EL (cell line): Measurements from ENCODE around the gene HNRNPA1L2.
"Not testable (repeated sequence)": the region's sequence is repeated elsewhere in the genome, so short reads cannot be mapped to it uniquely, and the experiment has no call there.

Source experiments
- DNase-seq: peaks from one replicate; pipeline ENCODE4 v3.0.0-alpha.2; 2016

The HNRNPA1L2 gene

DNA sequence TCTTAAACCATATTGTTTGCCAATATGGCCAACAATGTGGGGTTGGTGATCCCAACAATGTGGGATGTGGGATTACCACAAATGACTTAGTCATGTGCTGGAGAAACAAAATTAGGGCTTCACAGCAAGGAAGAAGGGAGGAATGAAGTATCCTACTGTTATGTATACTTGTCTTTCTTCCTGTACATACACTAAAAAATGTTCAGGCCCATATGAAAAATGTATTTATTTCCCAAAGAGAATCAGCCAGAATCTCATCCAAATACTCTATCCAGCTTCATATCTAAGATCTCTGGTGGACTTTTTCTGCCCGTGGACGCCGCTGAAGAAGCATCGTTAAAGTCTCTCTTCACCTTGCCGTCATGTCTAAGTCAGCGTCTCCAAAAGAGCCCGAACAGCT lies at the start of gene HNRNPA1L2:
Gene HNRNPA1L2, plus strand, starts transcription at position 301 of the 400 bp plus-strand sequence. Its CDS starts 62 bp downstream, at position 363.
- no peak for DNase-seq

DNA sequence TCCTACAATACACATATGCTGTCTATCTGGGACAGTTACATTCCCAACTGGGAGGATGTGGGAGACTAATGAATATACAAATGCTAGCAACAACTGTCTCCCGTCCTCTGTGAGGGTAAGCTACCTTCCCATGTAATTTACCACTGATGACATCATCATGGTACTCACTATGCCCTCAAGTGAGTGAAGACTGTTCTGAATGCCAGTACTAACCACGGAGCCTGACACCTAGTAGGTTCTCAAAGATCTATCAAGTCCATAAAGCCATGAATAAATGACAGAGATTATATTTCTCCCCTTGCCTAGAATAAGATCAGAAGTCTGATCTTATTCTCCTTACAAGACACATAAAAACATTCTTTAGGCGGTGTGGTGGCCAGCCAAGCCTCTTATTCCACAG lies 49.1 kb upstream of the HNRNPA1L2 start:
- DNase-seq: not testable (repeated sequence)

DNA sequence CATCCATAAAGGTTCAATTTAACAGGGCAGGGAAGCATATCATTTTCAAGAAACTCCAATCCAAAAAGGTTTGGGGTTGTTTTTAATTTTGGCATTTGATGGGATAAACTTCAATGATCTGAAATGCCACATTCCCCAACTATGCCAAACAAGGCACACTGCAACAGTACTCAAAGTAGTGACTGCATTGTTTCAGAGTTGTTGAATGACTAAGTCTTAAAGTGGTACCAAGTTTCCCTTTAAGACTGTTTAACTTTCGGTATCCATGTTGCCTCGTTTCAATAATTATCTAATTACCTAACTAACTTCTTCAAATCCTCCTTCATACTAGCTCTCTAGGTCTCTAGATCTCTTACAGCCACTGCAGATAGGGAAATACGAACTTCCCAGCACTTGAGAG lies 48.4 kb upstream of the HNRNPA1L2 start:
- not testable (repeated sequence) for DNase-seq

DNA sequence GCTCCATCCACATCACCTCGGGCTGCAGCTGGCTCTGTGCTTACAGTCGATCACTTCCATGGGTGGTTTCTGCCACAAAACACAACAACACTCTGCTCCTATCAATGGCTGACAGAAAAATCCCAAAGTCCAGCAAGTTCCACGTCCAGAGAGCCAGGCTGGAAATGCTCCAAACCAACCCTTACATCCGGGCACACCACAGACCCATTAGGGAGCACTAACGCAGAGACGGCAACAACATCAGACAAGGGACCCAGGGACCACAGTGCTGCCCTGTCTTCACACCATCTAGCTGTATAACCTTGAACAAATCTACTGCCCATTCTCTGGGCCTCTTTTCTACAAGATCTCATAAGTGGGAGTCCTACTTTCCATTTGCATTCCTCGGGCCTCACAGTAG lies 47.9 kb upstream of the HNRNPA1L2 start:
- DNase-seq: not testable (repeated sequence)

DNA sequence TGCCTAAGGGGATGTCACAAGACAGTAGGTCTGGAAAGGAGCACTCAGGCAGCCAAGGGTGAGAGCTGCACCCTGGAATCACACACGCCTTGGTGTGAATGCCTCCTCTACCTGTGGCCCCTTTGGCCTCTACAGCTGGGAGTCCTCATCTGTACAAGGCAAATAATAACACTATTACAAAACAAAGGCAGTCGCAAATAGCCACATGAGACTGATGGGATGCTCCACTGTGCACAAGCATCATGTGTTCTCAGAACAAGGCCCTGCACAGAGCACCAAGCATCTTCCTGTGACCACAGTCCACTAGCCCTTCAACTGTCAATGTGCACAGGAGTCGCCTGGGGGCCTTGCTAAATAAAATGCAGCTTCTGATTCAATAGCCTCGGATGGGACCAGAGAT lies 44.6 kb upstream of the HNRNPA1L2 start:
- no peak for DNase-seq

DNA sequence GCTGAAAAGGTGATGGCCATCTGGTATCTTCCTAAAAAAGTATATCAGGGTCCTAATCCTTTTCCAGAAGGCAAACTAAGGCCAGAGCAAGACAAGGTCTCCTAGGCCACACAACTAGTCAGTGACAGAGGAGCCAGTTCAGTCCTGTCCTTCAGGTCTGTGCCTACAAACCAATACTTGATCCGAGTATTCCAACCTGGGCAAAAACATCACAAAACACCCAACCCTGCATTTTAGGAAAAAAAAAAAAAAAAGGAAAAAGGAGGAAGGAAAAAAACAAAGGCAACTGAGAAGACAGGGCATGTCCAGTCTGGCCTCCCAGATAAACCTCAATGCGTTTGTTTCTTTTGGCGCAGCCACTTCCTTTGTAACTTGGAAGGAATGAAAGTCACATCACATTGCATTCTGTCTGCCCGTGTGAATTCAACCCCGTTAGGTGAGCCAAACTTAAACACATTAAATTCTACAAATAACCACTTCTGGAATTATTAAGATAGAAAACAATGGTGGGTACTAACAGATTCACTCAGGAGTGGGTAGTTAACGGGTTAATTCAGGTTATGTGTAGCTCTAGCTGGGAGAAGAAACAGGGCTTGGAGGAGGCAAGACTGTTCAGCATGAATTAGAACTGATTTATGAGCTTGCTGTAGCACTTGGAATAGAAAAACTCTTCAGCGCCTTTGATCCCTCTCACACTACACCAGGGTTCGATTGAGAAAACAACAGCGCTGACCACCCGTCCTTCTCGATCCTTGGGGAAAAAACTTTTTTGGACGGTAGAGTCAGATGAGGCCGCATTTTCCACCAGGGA lies 43.0 kb upstream of the HNRNPA1L2 start:
- DNase-seq: peak; percentile 58

DNA sequence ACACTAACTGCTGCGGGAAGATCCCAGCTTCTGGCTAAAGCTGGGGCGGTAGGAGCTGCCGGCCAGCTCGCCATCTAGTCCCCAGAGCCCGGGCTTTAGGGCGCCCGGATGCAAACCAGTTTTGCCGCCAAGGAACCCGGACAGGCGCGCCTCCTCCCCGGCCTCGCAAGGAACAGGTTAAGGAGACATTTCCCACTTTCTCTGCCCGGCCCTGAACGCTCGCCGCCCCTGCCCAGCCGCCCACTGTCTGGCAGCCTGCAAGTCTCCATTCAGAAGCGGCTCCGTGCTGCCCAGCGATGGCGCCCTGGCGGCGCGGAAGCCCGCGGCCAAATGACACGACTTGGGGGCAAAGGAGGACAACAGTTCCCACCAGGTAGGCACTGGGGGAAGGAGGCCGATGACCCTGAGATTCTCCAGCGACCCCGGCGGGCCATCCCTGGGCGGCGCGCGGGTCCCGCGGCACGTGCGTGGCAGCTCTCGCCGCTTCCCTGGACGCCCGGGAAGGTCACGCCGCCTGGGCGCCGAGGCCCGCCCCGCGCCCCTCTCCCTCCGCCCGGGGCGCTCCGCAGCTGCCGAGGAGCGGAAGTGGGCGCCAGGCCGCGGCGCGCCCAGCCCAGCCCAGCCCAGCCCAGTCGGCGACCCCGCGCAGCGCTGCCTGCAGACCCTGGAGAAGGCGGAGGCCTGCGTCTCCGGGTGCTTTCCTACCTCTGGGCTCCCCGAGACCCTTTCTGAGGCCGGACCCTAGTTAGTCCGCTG lies 42.2 kb upstream of the HNRNPA1L2 start:
- peak; percentile 50 for DNase-seq

DNA sequence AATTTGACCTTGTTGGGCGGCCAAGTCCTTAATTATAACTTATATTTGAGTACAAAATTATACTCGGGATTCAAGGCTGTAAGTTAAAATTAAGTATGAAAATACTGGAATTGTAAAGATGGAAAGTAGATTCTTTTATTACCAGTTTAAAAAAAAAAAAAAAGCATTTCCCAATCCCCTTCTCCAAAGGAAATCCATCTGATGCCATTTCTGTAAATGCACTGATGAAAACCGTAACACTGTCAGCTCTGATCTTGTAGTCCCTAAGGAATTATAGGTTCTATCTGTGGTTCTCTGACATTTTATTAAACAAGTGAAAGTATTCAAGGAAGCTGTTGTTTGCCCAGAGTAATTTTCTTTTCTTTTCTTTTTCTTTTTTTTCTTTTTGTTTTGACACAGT lies 41.6 kb upstream of the HNRNPA1L2 start:
- no peak for DNase-seq

DNA sequence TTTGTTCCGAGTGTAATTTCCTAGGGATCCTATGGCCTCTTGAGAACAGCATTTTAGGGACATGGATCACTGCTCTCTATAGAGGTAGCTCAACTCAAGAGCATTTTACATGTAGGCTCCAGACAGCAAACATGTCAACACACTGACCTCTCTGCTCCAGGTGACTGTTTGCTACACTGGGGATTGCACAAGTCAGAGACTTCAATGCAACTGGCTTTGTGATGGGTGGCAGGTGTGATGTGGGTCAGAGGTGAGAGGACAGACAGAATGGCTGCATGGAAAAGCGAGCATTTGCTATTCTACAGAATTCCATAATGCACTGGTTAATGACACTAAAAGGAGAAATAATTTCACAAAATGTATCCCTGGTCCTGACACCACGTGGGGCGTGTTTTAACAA lies 38.9 kb upstream of the HNRNPA1L2 start:
- DNase-seq: not testable (repeated sequence)

DNA sequence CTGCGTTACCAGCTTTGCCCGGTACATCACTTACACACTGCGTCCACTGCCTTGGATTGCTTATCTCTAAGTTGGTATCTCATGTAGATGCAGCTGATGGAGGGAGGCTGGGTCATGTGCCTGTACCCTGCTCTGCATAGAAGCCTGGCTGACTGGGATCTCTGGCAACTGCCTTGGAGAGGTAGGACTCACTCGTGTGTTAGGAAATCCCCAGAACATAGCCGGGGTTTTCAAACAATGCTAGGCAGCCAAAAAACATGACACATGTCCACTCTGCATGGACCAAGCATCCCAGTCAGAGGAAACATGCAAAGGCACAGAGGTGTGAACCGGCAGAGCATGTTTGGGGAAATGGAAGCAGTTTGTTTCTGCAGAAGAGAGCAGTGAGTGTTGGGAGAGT lies 36.1 kb upstream of the HNRNPA1L2 start:
- DNase-seq: not testable (repeated sequence)

DNA sequence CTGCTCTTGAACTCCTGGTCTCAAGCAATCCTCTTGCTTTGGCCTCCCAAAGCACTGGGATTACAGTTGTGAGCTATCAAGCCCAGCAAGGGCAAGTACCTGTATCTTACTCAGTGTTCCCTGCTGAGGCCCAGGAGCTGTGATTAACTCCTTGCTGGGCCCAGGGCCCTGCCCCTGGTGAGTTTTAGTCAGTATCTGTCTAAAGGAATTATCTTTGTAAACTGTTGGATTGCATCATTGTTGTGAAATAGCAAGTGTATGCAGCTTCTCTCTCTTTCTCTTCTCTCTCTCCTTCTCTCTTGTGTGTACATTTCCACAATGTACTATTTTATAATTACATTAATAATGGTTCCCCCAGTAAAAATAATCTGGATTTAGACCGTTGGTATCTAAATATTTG lies 35.4 kb upstream of the HNRNPA1L2 start:
- DNase-seq: not testable (repeated sequence)

DNA sequence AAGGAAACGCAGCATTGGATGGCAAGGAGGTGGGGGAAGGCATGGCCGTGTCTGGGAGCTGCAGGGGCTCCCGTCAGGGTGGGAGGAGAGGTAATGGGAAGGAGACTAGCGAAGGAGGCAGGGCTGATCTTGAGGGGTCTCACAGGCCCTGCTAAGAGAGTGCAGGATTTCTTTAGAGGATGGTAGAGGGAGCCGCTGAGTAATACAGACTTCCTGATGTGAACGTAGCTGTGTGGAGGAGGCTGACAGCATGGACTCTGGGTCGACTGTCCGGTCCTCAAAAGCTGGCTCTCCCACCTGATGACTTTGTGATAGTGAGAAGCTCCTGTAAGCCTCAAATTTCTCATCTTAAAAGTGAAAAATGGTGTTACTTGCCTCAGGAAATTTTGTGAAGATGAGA lies 34.0 kb upstream of the HNRNPA1L2 start:
- DNase-seq: not testable (repeated sequence)

DNA sequence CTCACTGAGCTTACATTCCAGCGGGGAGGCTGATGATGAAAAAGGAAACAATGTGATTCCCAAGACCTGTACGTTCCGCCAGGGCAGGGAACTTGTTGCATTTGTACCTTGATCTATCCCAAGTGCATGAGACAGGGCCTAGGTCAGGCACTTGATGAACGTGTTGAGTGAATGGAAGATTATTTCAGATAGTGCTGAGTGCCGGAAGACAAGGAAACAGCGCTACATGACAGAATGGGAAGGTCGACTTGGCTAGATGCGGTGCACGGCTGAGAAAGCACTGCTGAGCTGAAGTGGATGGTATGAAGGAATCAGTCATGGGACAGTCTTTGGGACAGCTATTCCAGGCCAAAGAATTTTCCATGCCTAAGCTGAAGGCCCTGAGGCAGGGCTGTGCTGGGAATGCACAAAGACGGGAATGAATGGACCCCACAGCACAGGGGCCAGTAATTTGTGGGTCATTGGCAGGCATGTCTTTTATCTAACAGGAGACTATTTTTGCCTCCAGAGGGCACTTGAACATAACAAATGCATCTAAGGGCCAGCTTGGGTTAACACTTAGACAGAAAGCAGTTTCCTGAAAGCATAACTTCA lies 33.1 kb upstream of the HNRNPA1L2 start:
- DNase-seq: peak; percentile 26

DNA sequence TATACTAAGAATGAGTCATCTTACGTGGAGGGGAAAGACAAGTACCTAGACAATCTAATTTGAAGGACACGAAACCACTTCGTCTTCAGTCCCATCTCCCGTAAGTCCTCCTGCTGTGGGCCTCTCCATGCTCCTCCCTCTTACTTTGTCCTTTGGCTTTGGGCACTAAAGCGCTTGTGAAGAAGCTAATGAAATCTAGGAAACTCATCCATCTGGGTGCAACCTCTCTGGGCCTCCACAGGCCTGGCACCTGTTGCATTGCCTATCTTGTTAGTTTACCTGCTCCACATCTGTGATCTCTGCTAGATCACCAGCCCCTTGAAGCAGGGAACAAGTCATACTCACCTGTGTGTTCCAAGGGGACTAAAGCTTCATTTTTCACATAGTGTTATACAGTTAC lies 32.1 kb upstream of the HNRNPA1L2 start:
- DNase-seq: not testable (repeated sequence)

DNA sequence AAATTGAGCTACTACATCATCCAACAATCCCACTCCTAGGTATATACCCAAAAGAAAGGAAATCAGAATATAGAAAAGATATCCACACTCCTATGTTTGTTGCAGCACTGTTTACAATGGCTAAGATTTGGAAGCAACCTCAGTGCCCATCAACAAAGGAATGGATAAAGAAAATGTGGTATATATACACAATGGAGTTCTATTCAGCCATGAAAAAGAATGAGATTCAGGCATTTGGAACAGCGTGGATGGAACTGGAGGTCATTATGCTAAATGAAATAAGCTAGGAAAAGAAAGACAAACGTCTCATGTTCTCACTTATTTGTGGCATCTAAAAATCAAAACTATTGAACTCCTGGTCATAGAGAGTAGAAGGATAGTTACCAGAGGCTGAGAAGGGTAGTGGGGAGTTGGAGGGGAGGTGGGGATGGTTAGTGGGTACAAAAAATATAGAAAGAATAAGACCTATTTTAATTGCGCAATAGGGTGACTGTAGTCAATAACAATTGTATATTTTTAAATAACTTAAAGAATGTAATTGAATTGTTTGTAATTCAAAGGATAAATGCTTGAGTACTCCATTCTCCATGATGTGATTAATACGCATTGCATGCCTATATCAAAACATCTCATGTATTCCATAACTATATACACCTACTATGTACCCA lies 27.0 kb upstream of the HNRNPA1L2 start:
- DNase-seq: no peak

DNA sequence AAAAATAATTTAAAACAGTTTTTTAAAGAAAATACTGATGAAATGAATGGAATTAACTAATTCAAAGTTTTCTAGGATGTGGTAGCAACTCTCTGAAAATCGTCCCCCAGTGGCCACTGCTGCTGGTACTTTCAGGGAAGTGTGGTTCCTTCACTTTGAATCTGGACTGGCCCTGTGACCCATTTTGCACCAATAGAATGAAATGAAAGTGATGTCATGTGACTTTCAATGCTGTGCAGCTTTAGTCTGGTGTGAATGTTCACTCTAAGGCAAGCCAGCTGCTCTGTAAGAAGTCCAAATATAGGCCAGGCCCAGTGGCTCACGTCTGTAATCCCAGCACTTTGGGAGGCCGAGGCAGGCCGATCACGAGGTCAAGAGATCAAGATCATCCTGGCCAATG lies 26.4 kb upstream of the HNRNPA1L2 start:
- DNase-seq: no peak

DNA sequence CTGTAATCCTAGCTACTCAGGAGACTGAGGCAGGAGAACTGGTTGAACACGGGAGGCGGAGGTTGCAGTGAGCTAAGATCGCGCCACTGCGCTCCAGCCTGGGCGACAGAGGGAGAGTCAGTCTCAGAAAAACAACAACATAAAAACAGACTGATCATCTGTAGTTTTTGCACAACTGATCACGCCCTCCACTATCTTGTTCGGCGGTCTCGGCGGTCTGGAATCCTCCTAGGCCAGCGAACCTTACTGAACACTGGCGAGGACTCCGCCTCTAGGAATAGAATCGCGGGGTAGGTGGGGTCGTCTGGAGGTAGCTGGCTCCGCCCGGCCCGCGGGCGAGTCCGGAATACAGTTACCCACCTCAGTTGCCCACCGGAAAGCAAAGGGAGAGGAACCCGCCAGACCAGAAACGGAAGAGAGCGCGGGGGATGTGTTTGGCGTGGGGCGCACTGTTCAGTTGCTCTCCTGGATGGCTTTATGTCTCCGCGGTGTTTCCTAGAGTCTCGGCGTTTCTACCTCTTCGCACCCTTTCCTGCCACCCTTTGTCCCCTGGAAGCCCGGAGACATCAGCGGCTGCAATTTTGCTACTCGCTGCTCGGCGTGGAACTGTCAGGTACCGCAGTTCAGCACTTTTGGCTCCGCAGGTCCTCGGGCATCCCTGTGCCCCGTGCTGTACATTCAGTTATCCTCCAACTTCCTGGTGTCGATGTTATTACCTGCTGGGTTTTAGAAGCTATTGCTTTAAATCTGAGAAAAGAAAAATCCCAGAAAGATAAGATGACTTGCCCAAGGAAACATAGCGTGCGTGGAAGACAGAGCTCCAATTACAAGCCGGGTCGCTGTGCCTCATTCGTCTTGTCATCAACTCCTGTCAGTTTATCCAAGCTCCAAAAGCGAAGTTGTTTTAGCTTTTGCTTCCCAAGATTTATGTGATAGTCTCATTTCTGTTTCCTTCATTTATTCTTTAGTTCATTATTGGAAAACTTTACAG lies 24.9 kb upstream of the HNRNPA1L2 start:
- peak; percentile 87 for DNase-seq

DNA sequence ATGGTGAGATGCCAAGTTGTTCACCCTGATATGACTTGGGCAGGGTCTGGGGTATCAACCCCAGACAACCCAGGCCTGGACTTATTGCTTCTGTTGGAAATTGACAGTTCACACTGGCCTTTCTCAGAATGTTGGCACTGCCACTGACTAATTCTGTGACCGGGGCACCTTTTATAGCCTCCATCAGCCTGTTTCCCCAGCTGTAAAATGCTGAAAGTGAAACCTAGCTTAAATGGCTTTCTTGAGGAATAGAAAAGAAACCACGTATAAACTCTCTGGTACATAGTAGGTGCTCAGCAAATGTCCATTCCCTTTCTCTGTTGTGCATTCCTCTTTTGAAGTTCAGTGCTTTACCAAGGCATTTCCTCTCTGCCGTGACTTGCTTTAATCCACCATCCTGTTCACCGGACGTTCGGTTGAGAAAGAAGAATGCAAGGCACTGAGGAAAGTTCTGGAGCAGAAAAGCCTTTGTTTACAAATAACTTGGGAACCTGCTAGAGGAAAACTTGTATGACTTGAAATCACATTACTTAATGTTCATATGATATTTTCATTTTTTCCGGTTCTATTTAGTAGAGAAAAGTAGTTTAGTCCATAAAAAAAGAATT lies 11.0 kb upstream of the HNRNPA1L2 start:
- DNase-seq: not testable (repeated sequence)

DNA sequence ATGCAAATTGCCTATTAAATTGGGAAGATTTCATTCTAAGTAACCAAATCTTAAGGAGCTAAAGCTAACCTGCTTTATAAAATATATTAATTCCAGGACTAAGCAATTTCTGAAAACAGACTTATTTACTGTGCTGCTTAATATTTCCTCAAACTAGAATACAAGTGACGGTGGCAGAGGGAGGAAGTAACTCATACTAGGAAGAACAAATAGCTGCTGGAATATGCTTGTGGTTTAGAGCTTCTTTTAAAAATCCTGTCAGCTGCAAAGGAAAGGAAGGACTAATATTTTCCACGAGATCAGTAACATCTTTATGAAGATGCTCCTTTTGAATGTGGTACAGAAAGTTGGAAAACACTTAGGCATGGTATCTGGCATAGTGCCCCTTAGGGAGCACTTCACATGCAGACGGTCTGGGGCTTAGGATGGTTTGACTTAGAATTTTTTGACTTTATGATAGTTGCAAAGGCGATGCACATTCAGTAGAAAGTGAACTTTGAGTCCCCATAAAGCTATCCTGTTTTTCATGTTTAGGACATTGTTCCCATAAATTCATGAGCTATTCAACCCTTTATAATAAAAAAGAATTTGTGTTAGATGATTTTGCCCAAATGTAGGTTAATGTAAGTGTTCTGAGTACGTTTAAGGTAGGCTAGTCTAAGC lies 3.4 kb upstream of the HNRNPA1L2 start:
- no peak for DNase-seq

DNA sequence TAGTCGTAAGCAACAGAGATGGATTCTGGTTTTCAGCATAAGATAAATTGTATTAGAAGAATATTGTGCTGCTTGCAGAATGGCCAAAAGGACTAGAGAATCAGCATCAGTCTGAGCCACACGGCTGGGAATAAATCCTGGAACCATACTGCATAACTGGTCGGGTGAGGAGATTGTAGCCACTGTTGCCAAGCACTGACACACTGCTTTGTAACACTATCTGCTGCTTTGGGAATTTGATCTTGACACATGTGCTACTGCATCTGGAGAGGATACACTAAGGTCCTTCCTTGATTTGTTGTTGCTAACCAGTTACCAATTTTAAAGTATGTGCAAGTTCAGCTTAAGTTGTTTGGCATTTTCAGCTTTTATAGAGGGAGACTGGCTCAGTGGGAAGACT lies 1.9 kb downstream of the HNRNPA1L2 start:
- no peak for DNase-seq

DNA sequence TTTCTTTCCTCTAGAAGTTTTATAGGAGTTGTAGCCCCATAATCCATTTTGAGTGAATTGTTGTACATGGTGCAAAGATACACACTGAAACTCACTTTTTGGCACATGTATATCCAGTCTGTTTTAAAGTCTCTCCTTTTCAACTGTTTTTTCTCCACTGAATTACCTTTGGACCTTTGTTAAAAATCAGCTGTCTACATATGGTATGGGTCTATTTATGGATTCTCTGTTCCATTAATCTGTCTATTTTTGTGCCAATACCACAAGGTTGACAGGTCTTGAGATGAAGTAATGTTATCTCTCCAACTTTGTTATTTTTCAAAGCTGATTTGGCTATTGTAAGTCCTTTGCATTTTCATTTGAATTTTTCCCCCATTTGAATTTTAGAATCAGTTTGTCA lies 4.7 kb downstream of the HNRNPA1L2 start:
- no peak for DNase-seq
